Neural cell (in vitro differentiated cells): ENCODE measurements around the gene ZMAT3.

Source experiments
- POLR2AphosphoS5 ChIP-seq: IDR thresholded peaks from 2 replicates; pipeline ENCODE4 v1.6.1; 2012
- TAF1 ChIP-seq: IDR thresholded peaks from 2 replicates; pipeline ENCODE4 v1.6.1; 2012; ENCODE audit warnings: low read depth
- TF ChIP-seq, protein P1 (sequence below): fragments of 450-650 bp; IDR thresholded peaks from 2 replicates; pipeline ENCODE4 v1.5.1; 2014; ENCODE audit warnings: antibody characterized with exemption, mild to moderate bottlenecking, moderate library complexity; ENCODE audit not compliant: poor library complexity, severe bottlenecking

DNA sequence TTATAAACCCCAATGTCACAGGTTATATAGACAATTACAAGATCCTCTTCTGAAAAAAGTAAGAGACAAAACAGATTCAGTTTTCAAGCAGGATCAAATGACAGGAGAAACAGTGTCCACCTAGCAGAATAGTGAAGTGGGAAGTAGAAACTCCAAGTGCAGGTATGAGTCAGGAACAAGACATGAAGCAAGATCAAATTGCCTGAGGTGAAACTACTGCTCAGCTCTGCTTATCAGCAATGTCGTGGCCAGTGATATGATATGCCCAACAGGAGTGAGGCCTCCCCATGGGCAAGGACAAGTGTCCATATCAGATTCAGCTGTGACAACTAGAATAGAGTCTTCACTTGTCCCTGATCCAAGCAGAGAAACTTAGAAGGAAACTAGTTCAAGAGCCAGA is 100.0 kb downstream of the ZMAT3 start:
- TF ChIP-seq POLR2AphosphoS5 = no peak
- TF ChIP-seq, protein P1, sequence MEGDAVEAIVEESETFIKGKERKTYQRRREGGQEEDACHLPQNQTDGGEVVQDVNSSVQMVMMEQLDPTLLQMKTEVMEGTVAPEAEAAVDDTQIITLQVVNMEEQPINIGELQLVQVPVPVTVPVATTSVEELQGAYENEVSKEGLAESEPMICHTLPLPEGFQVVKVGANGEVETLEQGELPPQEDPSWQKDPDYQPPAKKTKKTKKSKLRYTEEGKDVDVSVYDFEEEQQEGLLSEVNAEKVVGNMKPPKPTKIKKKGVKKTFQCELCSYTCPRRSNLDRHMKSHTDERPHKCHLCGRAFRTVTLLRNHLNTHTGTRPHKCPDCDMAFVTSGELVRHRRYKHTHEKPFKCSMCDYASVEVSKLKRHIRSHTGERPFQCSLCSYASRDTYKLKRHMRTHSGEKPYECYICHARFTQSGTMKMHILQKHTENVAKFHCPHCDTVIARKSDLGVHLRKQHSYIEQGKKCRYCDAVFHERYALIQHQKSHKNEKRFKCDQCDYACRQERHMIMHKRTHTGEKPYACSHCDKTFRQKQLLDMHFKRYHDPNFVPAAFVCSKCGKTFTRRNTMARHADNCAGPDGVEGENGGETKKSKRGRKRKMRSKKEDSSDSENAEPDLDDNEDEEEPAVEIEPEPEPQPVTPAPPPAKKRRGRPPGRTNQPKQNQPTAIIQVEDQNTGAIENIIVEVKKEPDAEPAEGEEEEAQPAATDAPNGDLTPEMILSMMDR = no peak
- TF ChIP-seq TAF1 = no peak
